H9 (cell line): ENCODE measurements around the gene C1orf56. TPM values are rescaled to one million over a fixed set of nuclear protein-coding genes. Genes with fewer than 3 reads are reported as not detected.

Experiments used
- DNase-seq: peaks from one replicate; pipeline ENCODE4 v3.0.0-alpha.2; 2017
- H2AFZ ChIP-seq: one replicate; pipeline ENCODE4 v1.6.1; 2013; ENCODE audit warnings: mild to moderate bottlenecking, low read length, control low read depth, moderate library complexity
- H2AK5ac ChIP-seq: 2 replicates; pipeline ENCODE4 v1.6.1; 2013; ENCODE audit warnings: low read length, control low read depth, mixed read lengths; ENCODE audit not compliant: insufficient read length
- H2BK120ac ChIP-seq: one replicate; pipeline ENCODE4 v1.6.1; 2013; ENCODE audit warnings: low read depth, mild to moderate bottlenecking, low read length, control low read depth, inconsistent platforms; ENCODE audit not compliant: poor library complexity, severe bottlenecking
- H2BK12ac ChIP-seq: 2 replicates; pipeline ENCODE4 v1.6.1; 2013; ENCODE audit warnings: low read length, control low read depth, mixed read lengths, low read depth; ENCODE audit not compliant: insufficient read length
- H2BK15ac ChIP-seq: 2 replicates; pipeline ENCODE4 v1.6.1; 2013; ENCODE audit warnings: low read depth, low read length, control low read depth
- H2BK20ac ChIP-seq: one replicate; pipeline ENCODE4 v1.6.1; 2013; ENCODE audit warnings: low read depth, mild to moderate bottlenecking, low read length, control low read depth, inconsistent platforms; ENCODE audit not compliant: poor library complexity, severe bottlenecking
- H2BK5ac ChIP-seq: 2 replicates; pipeline ENCODE4 v1.6.1; 2013; ENCODE audit warnings: low read length, control low read depth, mixed read lengths; ENCODE audit not compliant: insufficient read length
- H3K14ac ChIP-seq: 2 replicates; pipeline ENCODE4 v1.6.1; 2013; ENCODE audit warnings: low read length, control low read depth; ENCODE audit not compliant: insufficient read depth
- H3K18ac ChIP-seq: 2 replicates; pipeline ENCODE4 v1.6.1; 2013; ENCODE audit warnings: low read depth, mild to moderate bottlenecking, mixed read lengths, low read length, control low read depth; ENCODE audit not compliant: insufficient read length
- H3K23ac ChIP-seq: 2 replicates; pipeline ENCODE4 v1.6.1; 2013; ENCODE audit warnings: low read length, control low read depth, mixed read lengths, low read depth; ENCODE audit not compliant: insufficient read length
- H3K23me2 ChIP-seq: 2 replicates; pipeline ENCODE4 v1.6.1; 2013; ENCODE audit warnings: low read depth, mild to moderate bottlenecking, mixed read lengths, low read length, control low read depth; ENCODE audit not compliant: insufficient read length, poor library complexity, severe bottlenecking
- H3K27ac ChIP-seq: 2 replicates; pipeline ENCODE4 v1.5.1; 2013; ENCODE audit warnings: low read length, control low read depth, mixed read lengths, low read depth; ENCODE audit not compliant: insufficient read length
- H3K27me3 ChIP-seq: 2 replicates; pipeline ENCODE4 v1.6.1; 2013; ENCODE audit warnings: low read length, control low read depth, inconsistent platforms; ENCODE audit not compliant: insufficient read depth
- H3K4ac ChIP-seq: 2 replicates; pipeline ENCODE4 v1.6.1; 2013; ENCODE audit warnings: low read depth, mild to moderate bottlenecking, control low read depth, inconsistent platforms, low read length, moderate library complexity
- H3K4me1 ChIP-seq: 2 replicates; pipeline ENCODE4 v1.6.1; 2013; ENCODE audit warnings: low read length, control low read depth, inconsistent platforms; ENCODE audit not compliant: insufficient read depth
- H3K4me2 ChIP-seq: 2 replicates; pipeline ENCODE4 v1.6.1; 2013; ENCODE audit warnings: low read length, control low read depth, mixed read lengths; ENCODE audit not compliant: insufficient read length, insufficient read depth
- H3K56ac ChIP-seq: 2 replicates; pipeline ENCODE4 v1.6.1; 2013; ENCODE audit warnings: low read depth, mild to moderate bottlenecking, mixed read lengths, low read length, control low read depth; ENCODE audit not compliant: insufficient read length
- H3K79me1 ChIP-seq: 2 replicates; pipeline ENCODE4 v1.6.1; 2013; ENCODE audit warnings: low read depth, mild to moderate bottlenecking, moderate library complexity, low read length, control low read depth, inconsistent platforms; ENCODE audit not compliant: insufficient read depth, poor library complexity, severe bottlenecking
- H3K79me2 ChIP-seq: 2 replicates; pipeline ENCODE4 v1.6.1; 2013; ENCODE audit warnings: low read length, control low read depth, inconsistent platforms; ENCODE audit not compliant: insufficient read depth
- H3K9ac ChIP-seq: 2 replicates; pipeline ENCODE4 v1.6.1; 2013; ENCODE audit warnings: low read length, control low read depth, mixed read lengths; ENCODE audit not compliant: insufficient read length; ENCODE audit errors: extremely low read depth
- H3K9me3 ChIP-seq: one replicate; pipeline ENCODE4 v1.6.1; 2013; ENCODE audit warnings: low read depth, low read length, inconsistent platforms; ENCODE audit not compliant: control insufficient read depth
- H3T11ph ChIP-seq: one replicate; pipeline ENCODE4 v1.6.1; 2013; ENCODE audit warnings: mild to moderate bottlenecking, low read length, control low read depth, inconsistent platforms
- H4K20me1 ChIP-seq: one replicate; pipeline ENCODE4 v1.6.1; 2013; ENCODE audit not compliant: control insufficient read depth, insufficient read length, insufficient read depth
- H4K5ac ChIP-seq: 2 replicates; pipeline ENCODE4 v1.6.1; 2013; ENCODE audit warnings: low read depth, mild to moderate bottlenecking, mixed read lengths, low read length, control low read depth; ENCODE audit not compliant: insufficient read length
- H4K8ac ChIP-seq: replicated peaks from 2 replicates; pipeline ENCODE4 v1.6.1; 2013; ENCODE audit warnings: low read length, control low read depth, mixed read lengths, low read depth; ENCODE audit not compliant: insufficient read length
- H4K91ac ChIP-seq: 2 replicates; pipeline ENCODE4 v1.6.1; 2013; ENCODE audit warnings: low read depth, mild to moderate bottlenecking, moderate library complexity, mixed read lengths, low read length, control low read depth; ENCODE audit not compliant: insufficient read length
- H3K27ac Mint-ChIP-seq, 3 experiments: 2 replicates in 2 of 3; 3 replicates in 1 of 3; pipeline ENCODE4 v1.8.0; 2020 to 2021; ENCODE audit warnings: mixed read lengths in 3 of 3, mild to moderate bottlenecking in 1 of 3, moderate library complexity in 1 of 3
- H3K27me3 Mint-ChIP-seq: 2 replicates; pipeline ENCODE4 v1.8.0; 2021; ENCODE audit warnings: low read depth, mild to moderate bottlenecking, moderate library complexity, mixed read lengths
- H3K36me3 Mint-ChIP-seq, 3 experiments: 2 replicates in 2 of 3; 3 replicates in 1 of 3; pipeline ENCODE4 v1.8.0; 2020 to 2021; ENCODE audit warnings: low read depth in 3 of 3, mixed read lengths in 3 of 3; ENCODE audit not compliant: insufficient read depth in 1 of 3
- H3K4me1 Mint-ChIP-seq, 2 experiments: 2 replicates each; pipeline ENCODE4 v1.8.0; 2020; ENCODE audit warnings: mixed read lengths in 2 of 2
- H3K4me3 Mint-ChIP-seq, 2 experiments: 2 replicates in 1 of 2; 3 replicates in 1 of 2; pipeline ENCODE4 v1.8.0; 2020 to 2021; ENCODE audit warnings: mild to moderate bottlenecking in 2 of 2, mixed read lengths in 2 of 2, moderate library complexity in 1 of 2
- H3K9me3 Mint-ChIP-seq, 2 experiments: 2 replicates in 1 of 2; 3 replicates in 1 of 2; pipeline ENCODE4 v1.8.0; 2020; ENCODE audit warnings: mild to moderate bottlenecking in 2 of 2, mixed read lengths in 2 of 2, moderate library complexity in 1 of 2
- WGBS: extraction: QIAGEN DNeasy Blood & Tissue Kit; methylation state at CpG from one replicate; pipeline ENCODE4 v1.1.7; 2013; ENCODE audit warnings: missing lambda C conversion rate, low lambda C conversion rate, mixed read lengths; ENCODE audit not compliant: insufficient read length; ENCODE audit errors: extremely low coverage; 5-methylcytosine and 5-hydroxymethylcytosine counted together
- total RNA-seq: library from RNA; stranded (reverse); gene quantifications from 2 replicates; pipeline ENCODE4 v1.2.1, GENCODE V29; 2021
- TF ChIP-seq, protein P1 (sequence below): fragments of 200-600 bp; sonication (generic); conservative IDR thresholded peaks from 3 replicates; pipeline ENCODE4 v1.8.0; 2021; ENCODE audit warnings: antibody characterized with exemption, mild to moderate bottlenecking

C1orf56 gene
- total RNA-seq, 1 experiment from 2014 or later = 4.8 TPM

DNA sequence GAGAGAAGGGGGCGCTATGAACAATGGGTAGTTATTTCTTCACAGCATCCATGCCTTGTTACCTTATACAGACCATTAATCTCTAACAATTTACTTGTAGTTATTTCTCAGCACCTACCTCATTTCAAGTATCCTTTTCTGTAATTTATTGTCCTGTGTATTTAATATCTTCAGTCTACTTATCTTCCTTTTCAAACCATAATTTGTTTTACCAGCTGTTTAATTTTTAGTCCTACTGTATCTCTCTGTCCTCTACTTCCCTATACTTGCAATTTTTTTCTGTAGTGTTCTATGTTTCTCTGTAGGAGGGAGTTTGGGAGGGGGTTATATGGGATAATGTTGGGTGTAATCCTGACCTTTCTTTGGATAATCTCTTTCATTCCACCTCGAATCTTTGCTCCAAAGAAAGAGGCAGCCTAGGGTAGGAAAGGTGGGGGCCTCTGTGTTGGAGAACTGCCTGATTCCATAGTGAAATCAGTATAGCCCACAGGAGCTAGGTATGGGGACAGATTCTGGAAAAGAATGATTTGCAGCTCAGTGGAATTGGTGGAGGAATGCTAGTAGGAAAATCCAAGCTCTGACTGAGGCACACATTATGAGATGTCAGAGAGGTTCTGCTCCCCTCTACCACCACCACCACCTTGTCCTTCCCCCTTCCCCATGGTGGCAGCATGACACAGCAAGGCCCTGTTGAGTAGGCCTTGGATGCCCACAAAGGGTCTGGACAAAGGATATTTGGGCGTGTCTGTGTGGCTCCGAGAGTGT lies 13.3 kb downstream of the C1orf56 start:
- WGBS = no CpG with 5 or more reads among the region's 4 CpGs
- peak overlapping the region; percentile 94 to 98 for H3K4me3 Mint-ChIP-seq
- H3K27ac ChIP-seq = peak overlapping the region; percentile 5
- H3K56ac ChIP-seq = no peak overlapping the region
- no peak overlapping the region for H4K8ac ChIP-seq
- no peak overlapping the region for H4K5ac ChIP-seq
- H2AFZ ChIP-seq = no peak overlapping the region
- peaks cover 17 to 34% (median 28%) of the 10 kb centered on the region in 3 experiments for H3K36me3 Mint-ChIP-seq
- H2BK15ac ChIP-seq = no peak overlapping the region
- H3K18ac ChIP-seq = no peak overlapping the region
- H3K79me1 ChIP-seq = peaks cover 12% of the 10 kb centered on the region
- H3K23ac ChIP-seq = no peak overlapping the region
- H3K4me1 ChIP-seq = peaks cover 7% of the 10 kb centered on the region; the same call in 1 of the 2 replicates
- TF ChIP-seq, protein P1, sequence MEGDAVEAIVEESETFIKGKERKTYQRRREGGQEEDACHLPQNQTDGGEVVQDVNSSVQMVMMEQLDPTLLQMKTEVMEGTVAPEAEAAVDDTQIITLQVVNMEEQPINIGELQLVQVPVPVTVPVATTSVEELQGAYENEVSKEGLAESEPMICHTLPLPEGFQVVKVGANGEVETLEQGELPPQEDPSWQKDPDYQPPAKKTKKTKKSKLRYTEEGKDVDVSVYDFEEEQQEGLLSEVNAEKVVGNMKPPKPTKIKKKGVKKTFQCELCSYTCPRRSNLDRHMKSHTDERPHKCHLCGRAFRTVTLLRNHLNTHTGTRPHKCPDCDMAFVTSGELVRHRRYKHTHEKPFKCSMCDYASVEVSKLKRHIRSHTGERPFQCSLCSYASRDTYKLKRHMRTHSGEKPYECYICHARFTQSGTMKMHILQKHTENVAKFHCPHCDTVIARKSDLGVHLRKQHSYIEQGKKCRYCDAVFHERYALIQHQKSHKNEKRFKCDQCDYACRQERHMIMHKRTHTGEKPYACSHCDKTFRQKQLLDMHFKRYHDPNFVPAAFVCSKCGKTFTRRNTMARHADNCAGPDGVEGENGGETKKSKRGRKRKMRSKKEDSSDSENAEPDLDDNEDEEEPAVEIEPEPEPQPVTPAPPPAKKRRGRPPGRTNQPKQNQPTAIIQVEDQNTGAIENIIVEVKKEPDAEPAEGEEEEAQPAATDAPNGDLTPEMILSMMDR = no peak
- H2AK5ac ChIP-seq = no peak overlapping the region
- H3K14ac ChIP-seq = no peak overlapping the region
- H3T11ph ChIP-seq = no peak overlapping the region
- peak overlapping the region; percentile 71 to 98 (median 96) for H3K27ac Mint-ChIP-seq
- no peak overlapping the region for H3K4ac ChIP-seq
- H3K9me3 ChIP-seq = no peaks in the 10 kb centered on the region
- peak overlapping the region; percentile 60 for H3K9ac ChIP-seq
- no peak overlapping the region for H2BK12ac ChIP-seq
- peak overlapping the region; percentile 86 for H3K4me2 ChIP-seq
- peaks cover 22% of the 10 kb centered on the region for H3K23me2 ChIP-seq
- no peak overlapping the region for H2BK20ac ChIP-seq
- H2BK120ac ChIP-seq = no peak overlapping the region
- H4K91ac ChIP-seq = no peak overlapping the region
- peaks cover 48 to 54% of the 10 kb centered on the region in 2 experiments for H3K4me1 Mint-ChIP-seq
- no peak overlapping the region for H2BK5ac ChIP-seq
- H3K9me3 Mint-ChIP-seq = no peaks in the 10 kb centered on the region
- H4K20me1 ChIP-seq = no peaks in the 10 kb centered on the region
- no peaks in the 10 kb centered on the region for H3K27me3 Mint-ChIP-seq
- H3K27me3 ChIP-seq = no peaks in the 10 kb centered on the region
- DNase-seq = no peak
- peaks cover 33% of the 10 kb centered on the region; the same call in 1 of the 2 replicates for H3K79me2 ChIP-seq
